SU-DHL-6 (cell line): ENCODE measurements around the gene DNAH14.

Experiments used
- H2AFZ ChIP-seq: fragments of 200-600 bp; sonication (generic); 2 replicates; pipeline ENCODE4 v1.6.1; 2014; ENCODE audit warnings: low read depth, mild to moderate bottlenecking, moderate library complexity, mixed read lengths, antibody characterized with exemption, low read length; ENCODE audit not compliant: severe bottlenecking
- H3F3A ChIP-seq: fragments of 200-600 bp; shearing (Covaris generic); 2 replicates; pipeline ENCODE4 v1.6.0; 2016; ENCODE audit warnings: antibody characterized with exemption, mild to moderate bottlenecking; ENCODE audit not compliant: insufficient read depth
- H3K27ac ChIP-seq: fragments of 200-600 bp; sonication (generic); 2 replicates; pipeline ENCODE4 v1.5.1; 2016; ENCODE audit warnings: low read depth, mild to moderate bottlenecking, low read length, moderate library complexity, mixed read lengths
- H3K27me3 ChIP-seq: fragments of 200-600 bp; sonication (generic), shearing (Covaris generic); 2 replicates; pipeline ENCODE4 v1.6.0; 2014; ENCODE audit warnings: mild to moderate bottlenecking, low read length
- H3K36me3 ChIP-seq: fragments of 200-600 bp; sonication (generic); 2 replicates; pipeline ENCODE4 v1.6.1; 2014; ENCODE audit warnings: mild to moderate bottlenecking, low read length, mixed read lengths
- H3K4me2 ChIP-seq: fragments of 300-600, 200-600 bp; shearing (Covaris generic), sonication (generic); 2 replicates; pipeline ENCODE4 v1.6.0; 2014; ENCODE audit warnings: low read length, low read depth, mild to moderate bottlenecking; ENCODE audit not compliant: poor library complexity, severe bottlenecking
- H3K4me3 ChIP-seq: fragments of 200-600 bp; sonication (generic); 2 replicates; pipeline ENCODE4 v1.5.1; 2014; ENCODE audit warnings: antibody characterized with exemption, low read length, mild to moderate bottlenecking, mixed read lengths; ENCODE audit not compliant: insufficient read depth, poor library complexity, severe bottlenecking
- H3K79me2 ChIP-seq: fragments of 200-600 bp; sonication (generic); 2 replicates; pipeline ENCODE4 v1.6.1; 2014; ENCODE audit warnings: mild to moderate bottlenecking, low read length, moderate library complexity; ENCODE audit not compliant: insufficient read depth
- H3K9ac ChIP-seq: fragments of 200-600 bp; sonication (generic); 2 replicates; pipeline ENCODE4 v1.7.0; 2014; ENCODE audit warnings: mild to moderate bottlenecking, low read length
- H3K9me2 ChIP-seq: fragments of 200-600 bp; sonication (generic); replicated peaks from 2 replicates; pipeline ENCODE4 v1.6.1; 2014; ENCODE audit warnings: low read length; ENCODE audit not compliant: insufficient read depth
- H3K9me3 ChIP-seq: fragments of 200-600 bp; sonication (generic); 2 replicates; pipeline ENCODE4 v1.6.1; 2014; ENCODE audit warnings: low read length, mixed read lengths; ENCODE audit not compliant: insufficient read depth
- H4K20me1 ChIP-seq: fragments of 200-600 bp; sonication (generic); 2 replicates; pipeline ENCODE4 v1.6.1; 2014; ENCODE audit warnings: low read depth, mild to moderate bottlenecking, antibody characterized with exemption, low read length, moderate library complexity, mixed read lengths
- EZH2phosphoT487 ChIP-seq: fragments of 200-600 bp; sonication (generic), shearing (Covaris generic); conservative IDR thresholded peaks from 2 replicates; pipeline ENCODE4 v1.6.1; 2018; ENCODE audit warnings: mild to moderate bottlenecking, antibody characterized with exemption, low read length, moderate library complexity, mixed read lengths
- TF ChIP-seq, protein P1 (sequence below): fragments of 200-600 bp; sonication (generic); IDR thresholded peaks from one replicate; pipeline ENCODE4 v1.5.1; 2017; ENCODE audit warnings: antibody characterized with exemption, mild to moderate bottlenecking, low read length, moderate library complexity; ENCODE audit not compliant: insufficient read depth, poor library complexity, severe bottlenecking

Gene DNAH14

GRCh38 chr1:225440380-225441221, 511.1 kb downstream of the DNAH14 start:
- H3K9me3 ChIP-seq = no peaks in the 10 kb centered on the region
- no peak overlapping the region for H2AFZ ChIP-seq
- H3K27me3 ChIP-seq = no peaks in the 10 kb centered on the region
- no peaks in the 10 kb centered on the region for H4K20me1 ChIP-seq
- H3K36me3 ChIP-seq = no peaks in the 10 kb centered on the region
- H3K79me2 ChIP-seq = no peaks in the 10 kb centered on the region
- H3K9me2 ChIP-seq = no peaks in the 10 kb centered on the region
- peaks cover 31% of the 10 kb centered on the region for H3F3A ChIP-seq
- no peak overlapping the region for H3K27ac ChIP-seq
- TF ChIP-seq EZH2phosphoT487 = no peak
- TF ChIP-seq, protein P1, sequence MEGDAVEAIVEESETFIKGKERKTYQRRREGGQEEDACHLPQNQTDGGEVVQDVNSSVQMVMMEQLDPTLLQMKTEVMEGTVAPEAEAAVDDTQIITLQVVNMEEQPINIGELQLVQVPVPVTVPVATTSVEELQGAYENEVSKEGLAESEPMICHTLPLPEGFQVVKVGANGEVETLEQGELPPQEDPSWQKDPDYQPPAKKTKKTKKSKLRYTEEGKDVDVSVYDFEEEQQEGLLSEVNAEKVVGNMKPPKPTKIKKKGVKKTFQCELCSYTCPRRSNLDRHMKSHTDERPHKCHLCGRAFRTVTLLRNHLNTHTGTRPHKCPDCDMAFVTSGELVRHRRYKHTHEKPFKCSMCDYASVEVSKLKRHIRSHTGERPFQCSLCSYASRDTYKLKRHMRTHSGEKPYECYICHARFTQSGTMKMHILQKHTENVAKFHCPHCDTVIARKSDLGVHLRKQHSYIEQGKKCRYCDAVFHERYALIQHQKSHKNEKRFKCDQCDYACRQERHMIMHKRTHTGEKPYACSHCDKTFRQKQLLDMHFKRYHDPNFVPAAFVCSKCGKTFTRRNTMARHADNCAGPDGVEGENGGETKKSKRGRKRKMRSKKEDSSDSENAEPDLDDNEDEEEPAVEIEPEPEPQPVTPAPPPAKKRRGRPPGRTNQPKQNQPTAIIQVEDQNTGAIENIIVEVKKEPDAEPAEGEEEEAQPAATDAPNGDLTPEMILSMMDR = no peak
- no peak overlapping the region for H3K9ac ChIP-seq
- H3K4me2 ChIP-seq = no peak overlapping the region
- no peak overlapping the region for H3K4me3 ChIP-seq

GRCh38 chr1:225441314-225442122, 512.0 kb downstream of the DNAH14 start:
- no peaks in the 10 kb centered on the region for H4K20me1 ChIP-seq
- no peaks in the 10 kb centered on the region for H3K9me2 ChIP-seq
- TF ChIP-seq EZH2phosphoT487 = no peak
- TF ChIP-seq, protein P1 = peak; percentile 64
- peaks cover 24% of the 10 kb centered on the region for H3F3A ChIP-seq
- peak overlapping the region; percentile 33; the same call in 1 of the 2 replicates for H3K9ac ChIP-seq
- no peaks in the 10 kb centered on the region for H3K27me3 ChIP-seq
- peak overlapping the region; percentile 90 for H2AFZ ChIP-seq
- peak overlapping the region; percentile 63 for H3K27ac ChIP-seq
- H3K4me2 ChIP-seq = peak overlapping the region; percentile 56
- no peak overlapping the region for H3K4me3 ChIP-seq
- no peaks in the 10 kb centered on the region for H3K79me2 ChIP-seq
- no peaks in the 10 kb centered on the region for H3K9me3 ChIP-seq
- H3K36me3 ChIP-seq = no peaks in the 10 kb centered on the region

DNA sequence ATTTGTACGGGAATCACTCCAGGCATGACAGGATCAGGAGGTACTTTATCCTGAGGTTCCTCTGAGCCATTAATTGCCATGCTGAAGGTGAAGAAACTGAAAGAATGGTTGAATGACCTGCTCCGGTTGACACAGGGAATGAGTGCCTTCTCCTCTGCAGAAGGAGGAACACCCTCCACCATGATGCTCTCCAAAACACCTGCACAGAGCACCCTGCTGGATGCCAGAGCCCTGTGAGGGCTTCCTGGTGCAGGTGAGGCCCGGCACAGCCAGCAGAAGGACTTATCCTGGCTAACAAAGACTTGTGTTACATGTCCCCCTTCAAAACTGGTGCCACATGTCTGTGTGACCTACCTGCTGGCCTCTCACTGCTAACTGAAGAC, 512.6 kb downstream of the DNAH14 start:
- Histone ChIP-seq H3K9me3 (no peaks in the 10 kb centered on the region), H2AFZ (peak overlapping the region; percentile 90), H3K4me2 (peak overlapping the region; percentile 56), H3K79me2 (no peaks in the 10 kb centered on the region), H3K27me3 (no peaks in the 10 kb centered on the region), H4K20me1 (no peaks in the 10 kb centered on the region), H3K36me3 (no peaks in the 10 kb centered on the region), H3K4me3 (no peak overlapping the region), H3K9ac (peak overlapping the region; percentile 33; the same call in 1 of the 2 replicates), H3F3A (peaks cover 18% of the 10 kb centered on the region), H3K27ac (peak overlapping the region; percentile 63), H3K9me2 (no peaks in the 10 kb centered on the region)
- no peak for TF ChIP-seq EZH2phosphoT487
- TF ChIP-seq, protein P1 = no peak
